GM12874 (cell line): ENCODE data around the gene COL5A3.

Experiments
- TF ChIP-seq, protein P1 (sequence below): IDR thresholded peaks from 2 replicates; pipeline ENCODE4 v1.5.1; 2011; ENCODE audit warnings: low read depth, mild to moderate bottlenecking, control low read depth, low read length, moderate library complexity; ENCODE audit not compliant: insufficient read depth

Gene COL5A3

DNA sequence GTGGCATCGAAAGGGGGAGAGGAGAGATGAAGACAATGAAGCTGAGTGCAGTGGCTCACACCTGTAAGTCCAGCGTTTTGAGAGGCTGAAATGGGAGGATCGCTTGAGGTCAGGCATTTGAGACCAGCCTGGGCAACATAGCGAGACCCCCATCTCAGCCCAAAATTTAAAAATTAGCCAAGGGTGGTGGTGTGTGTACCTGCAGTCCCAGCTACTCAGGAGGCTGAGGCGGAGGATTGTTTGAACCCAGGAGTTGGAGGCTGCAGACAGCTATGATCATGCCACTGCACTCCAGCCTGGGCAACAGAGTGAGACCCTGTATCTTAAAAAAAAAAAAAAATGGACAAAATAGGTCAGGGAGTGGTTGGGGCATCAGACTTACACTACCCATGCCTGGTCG is 10.5 kb upstream of the COL5A3 start:
- TF ChIP-seq, protein P1, sequence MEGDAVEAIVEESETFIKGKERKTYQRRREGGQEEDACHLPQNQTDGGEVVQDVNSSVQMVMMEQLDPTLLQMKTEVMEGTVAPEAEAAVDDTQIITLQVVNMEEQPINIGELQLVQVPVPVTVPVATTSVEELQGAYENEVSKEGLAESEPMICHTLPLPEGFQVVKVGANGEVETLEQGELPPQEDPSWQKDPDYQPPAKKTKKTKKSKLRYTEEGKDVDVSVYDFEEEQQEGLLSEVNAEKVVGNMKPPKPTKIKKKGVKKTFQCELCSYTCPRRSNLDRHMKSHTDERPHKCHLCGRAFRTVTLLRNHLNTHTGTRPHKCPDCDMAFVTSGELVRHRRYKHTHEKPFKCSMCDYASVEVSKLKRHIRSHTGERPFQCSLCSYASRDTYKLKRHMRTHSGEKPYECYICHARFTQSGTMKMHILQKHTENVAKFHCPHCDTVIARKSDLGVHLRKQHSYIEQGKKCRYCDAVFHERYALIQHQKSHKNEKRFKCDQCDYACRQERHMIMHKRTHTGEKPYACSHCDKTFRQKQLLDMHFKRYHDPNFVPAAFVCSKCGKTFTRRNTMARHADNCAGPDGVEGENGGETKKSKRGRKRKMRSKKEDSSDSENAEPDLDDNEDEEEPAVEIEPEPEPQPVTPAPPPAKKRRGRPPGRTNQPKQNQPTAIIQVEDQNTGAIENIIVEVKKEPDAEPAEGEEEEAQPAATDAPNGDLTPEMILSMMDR, result no peak

DNA sequence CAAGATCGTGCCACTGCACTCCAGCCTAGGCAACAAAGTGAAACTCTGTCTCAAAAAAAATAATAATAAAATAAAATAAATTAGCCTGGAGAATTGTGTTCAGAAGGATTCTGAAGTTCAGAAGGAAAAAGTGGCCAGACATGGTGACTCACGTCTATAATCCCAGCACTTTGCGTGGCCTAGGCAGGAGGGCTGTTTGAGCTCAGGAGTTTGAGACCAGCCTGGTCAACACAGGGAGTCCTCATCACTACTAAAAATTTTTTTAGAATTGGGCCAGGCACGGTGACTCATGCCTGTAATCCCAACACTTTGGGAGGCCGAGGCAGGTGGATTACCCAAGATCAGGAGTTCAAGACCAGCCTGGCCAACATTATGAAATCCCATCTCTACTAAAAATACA is 8.9 kb upstream of the COL5A3 start:
- TF ChIP-seq, protein P1, result no peak

DNA sequence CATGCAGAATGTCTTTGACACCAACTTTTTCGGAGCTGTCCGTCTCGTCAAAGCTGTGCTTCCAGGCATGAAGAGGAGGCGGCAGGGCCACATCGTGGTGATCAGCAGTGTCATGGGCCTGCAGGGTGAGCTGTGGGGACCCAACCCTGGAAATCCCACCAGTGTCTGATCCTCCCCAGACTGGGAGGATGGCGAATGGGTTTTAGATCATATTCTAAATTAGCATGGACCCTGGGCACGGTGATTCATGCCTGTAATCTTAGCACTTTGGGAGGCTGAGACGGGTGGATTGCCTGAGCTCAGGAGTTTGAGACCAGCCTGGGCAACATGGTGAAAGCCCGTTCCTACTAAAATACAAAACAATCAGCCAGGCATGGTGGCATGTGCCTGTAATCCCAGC is 8.5 kb upstream of the COL5A3 start:
- TF ChIP-seq, protein P1, result no peak

DNA sequence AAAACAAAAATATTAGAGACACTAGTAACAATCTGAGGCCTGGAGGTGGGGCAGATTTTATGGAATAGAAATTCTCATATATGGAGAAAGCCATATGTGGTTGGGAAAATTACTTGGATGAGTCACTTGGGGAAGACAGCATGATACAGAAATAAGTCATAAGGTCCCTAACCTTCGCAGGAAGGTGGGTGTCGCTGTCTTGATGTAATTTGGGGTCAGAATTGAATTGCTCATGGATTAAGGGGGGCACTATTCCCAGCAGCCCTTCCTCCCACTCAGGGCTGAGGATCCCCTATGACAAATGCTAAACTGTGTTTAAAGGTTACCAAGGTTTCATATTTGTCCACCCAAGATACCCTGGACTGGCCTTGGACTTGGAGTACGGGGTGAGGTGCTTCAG is 8.0 kb upstream of the COL5A3 start:
- TF ChIP-seq, protein P1, result no peak

DNA sequence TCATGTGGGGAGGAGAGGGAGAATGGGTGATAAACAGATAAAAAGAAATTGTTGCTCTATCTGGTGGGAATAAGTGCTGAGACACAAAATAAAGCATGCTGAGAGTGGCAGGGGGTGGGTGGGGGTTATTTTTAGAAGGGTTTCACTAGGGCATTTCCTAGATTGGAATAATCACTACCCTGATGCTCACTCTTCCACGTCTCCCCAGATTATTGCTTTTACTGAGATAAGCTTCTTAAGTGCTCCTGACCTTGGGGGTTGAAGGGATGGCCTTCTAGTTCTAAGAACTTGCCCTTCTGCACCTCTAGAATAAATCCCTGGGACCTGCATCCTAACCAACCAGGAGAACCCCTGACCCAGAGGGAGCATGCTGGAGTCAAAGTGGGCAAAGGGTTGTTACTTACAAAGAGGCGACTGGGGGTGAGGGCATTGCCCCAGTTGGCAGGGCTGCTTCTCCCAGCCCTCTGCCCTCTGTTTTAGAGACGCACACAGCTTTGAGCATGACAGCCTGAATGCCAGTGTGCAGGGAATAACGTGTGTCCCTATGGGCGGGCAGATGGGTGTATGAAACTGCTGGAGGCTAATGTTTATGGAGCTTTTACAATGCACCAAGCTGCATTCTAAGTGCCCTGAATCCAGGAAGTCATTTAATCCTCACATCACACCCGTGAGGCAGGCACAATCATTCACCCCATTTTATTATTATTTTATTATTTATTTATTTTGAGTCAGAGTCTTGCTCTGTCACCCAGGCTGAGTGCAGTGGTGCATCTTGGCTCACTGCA is 3.7 kb upstream of the COL5A3 start:
- TF ChIP-seq, protein P1, result no peak

DNA sequence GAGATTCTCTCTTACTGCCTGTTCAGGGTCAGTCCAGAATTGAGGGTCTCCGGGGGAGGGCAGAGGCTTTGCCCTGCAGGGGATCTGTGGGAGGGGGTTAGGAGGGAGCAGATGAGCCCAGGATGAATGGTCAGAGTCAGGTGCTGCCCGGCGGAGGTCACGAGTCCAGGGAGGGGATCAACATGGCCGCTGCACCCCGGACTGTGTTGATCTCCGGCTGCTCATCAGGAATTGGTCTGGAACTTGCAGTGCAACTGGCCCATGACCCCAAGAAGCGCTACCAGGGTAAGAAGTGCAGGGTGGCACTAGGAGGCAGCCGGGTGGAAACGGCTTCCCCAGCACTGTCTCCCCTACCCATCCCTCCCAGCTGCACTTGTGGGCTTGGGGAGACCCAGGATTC is 3.0 kb upstream of the COL5A3 start, which contains the start of gene RDH8:
Gene RDH8, plus strand, starts transcription at position 168 of the 400 bp plus-strand sequence. Its CDS starts 15 bp downstream, at position 183.
- TF ChIP-seq, protein P1, result no peak

DNA sequence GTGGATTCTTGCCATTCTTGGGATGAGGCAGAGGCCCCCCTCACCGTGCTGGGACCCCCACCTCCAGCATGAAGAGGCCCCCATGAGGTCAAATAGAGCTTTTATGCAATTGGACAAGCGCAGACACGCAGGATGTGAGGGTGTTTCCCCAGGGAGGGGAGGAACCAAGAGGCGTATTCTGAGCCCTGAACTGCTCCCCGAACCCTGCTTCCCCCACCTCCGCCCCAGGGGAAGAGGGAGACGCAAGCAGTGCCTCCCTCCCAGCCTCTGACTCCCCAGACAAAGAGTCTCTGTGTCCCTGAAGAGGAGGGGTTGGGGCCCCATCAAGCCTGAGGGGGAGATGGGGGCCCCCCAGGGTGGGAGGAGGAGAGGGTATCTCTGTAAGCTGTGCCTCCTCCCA is 1.7 kb upstream of the COL5A3 start:
- TF ChIP-seq, protein P1, result no peak
